IMR-90 (cell line): ENCODE measurements around the gene SDHB. TPM values are rescaled to one million over a fixed set of nuclear protein-coding genes. Genes with fewer than 3 reads are reported as not detected.

Experiments used
- ATAC-seq: fragments of 200-7000 bp; cut with Tn5 transposase; 2 replicates; pipeline ENCODE4 v1.9.1; 2020; ENCODE audit warnings: low read depth, mild to moderate bottlenecking, moderate library complexity
- BruUV-seq: library from RNA; stranded (reverse); fragments of 400-500 nt; replicated peaks from 2 replicates; lab custom pipeline; 2021; lab: Mats Ljungman, UMichigan
- CTCF ChIA-PET: fragments of 300-600 bp; formaldehyde crosslinking; extraction: SDS; loops from one replicate; lab custom pipeline; 2021; ENCODE audit warnings: antibody characterized with exemption; lab: Yijun Ruan, JAX
- POLR2A ChIA-PET: fragments of 300-600 bp; sonication (Branson Sonifier 250); formaldehyde crosslinking; loops from one replicate; lab custom pipeline; 2022; ENCODE audit warnings: antibody characterized with exemption; ENCODE audit not compliant: unreplicated experiment; lab: Charles Lee
- DNase-seq: peaks from one replicate; pipeline ENCODE4 v3.0.0; 2013
- H2AFZ ChIP-seq: replicated peaks from 2 replicates; pipeline ENCODE3; 2013; ENCODE audit warnings: low read length, mild to moderate bottlenecking; ENCODE audit not compliant: poor library complexity
- H2AK5ac ChIP-seq: 2 replicates; pipeline ENCODE4 v1.6.1; 2013; ENCODE audit warnings: low read depth, low read length, inconsistent platforms
- H2AK9ac ChIP-seq: replicated peaks from 2 replicates; pipeline ENCODE3; 2013; ENCODE audit warnings: mild to moderate bottlenecking, low read depth, low read length, moderate library complexity; ENCODE audit not compliant: poor library complexity
- H2BK120ac ChIP-seq: 2 replicates; pipeline ENCODE4 v1.6.1; 2013; ENCODE audit warnings: low read depth, low read length, inconsistent platforms
- H2BK15ac ChIP-seq: 3 replicates; pipeline ENCODE4 v1.6.1; 2013; ENCODE audit warnings: low read depth, low read length, inconsistent platforms
- H2BK20ac ChIP-seq: 2 replicates; pipeline ENCODE4 v1.6.1; 2013; ENCODE audit warnings: low read depth, mild to moderate bottlenecking, inconsistent platforms, low read length, moderate library complexity
- H2BK5ac ChIP-seq: 2 replicates; pipeline ENCODE4 v1.6.1; 2013; ENCODE audit warnings: mild to moderate bottlenecking, low read depth, low read length, inconsistent platforms; ENCODE audit not compliant: poor library complexity, severe bottlenecking
- H3K14ac ChIP-seq: replicated peaks from 2 replicates; pipeline ENCODE4 v1.6.1; 2013; ENCODE audit warnings: low read depth, low read length, inconsistent platforms
- H3K18ac ChIP-seq: 2 replicates; pipeline ENCODE4 v1.6.1; 2013; ENCODE audit warnings: low read depth, low read length, control low read depth
- H3K23ac ChIP-seq: 2 replicates; pipeline ENCODE4 v1.6.1; 2013; ENCODE audit warnings: low read depth, low read length, inconsistent platforms
- H3K27ac ChIP-seq: 2 replicates; pipeline ENCODE4 v1.5.1; 2013; ENCODE audit warnings: mild to moderate bottlenecking, control low read depth, low read length; ENCODE audit not compliant: insufficient read depth
- H3K27me3 ChIP-seq: 2 replicates; pipeline ENCODE4 v1.6.1; 2013; ENCODE audit warnings: low read length; ENCODE audit not compliant: control insufficient read depth, insufficient read depth
- H3K36me3 ChIP-seq: 2 replicates; pipeline ENCODE4 v1.6.1; 2013; ENCODE audit warnings: low read length, mixed read lengths; ENCODE audit not compliant: control insufficient read depth, insufficient read depth
- H3K4ac ChIP-seq: 2 replicates; pipeline ENCODE4 v1.6.1; 2013; ENCODE audit warnings: low read depth, low read length, inconsistent platforms
- H3K4me1 ChIP-seq: 2 replicates; pipeline ENCODE4 v1.6.1; 2013; ENCODE audit warnings: low read length, mixed read lengths; ENCODE audit not compliant: control insufficient read depth, insufficient read depth
- H3K4me2 ChIP-seq: 2 replicates; pipeline ENCODE4 v1.6.1; 2013; ENCODE audit warnings: low read depth, mild to moderate bottlenecking, control low read depth, low read length, moderate library complexity
- H3K4me3 ChIP-seq: 2 replicates; pipeline ENCODE4 v1.5.1; 2013; ENCODE audit warnings: low read depth, mild to moderate bottlenecking, control low read depth, low read length, moderate library complexity; ENCODE audit not compliant: insufficient read depth
- H3K56ac ChIP-seq: 2 replicates; pipeline ENCODE4 v1.6.1; 2013; ENCODE audit warnings: low read length, inconsistent platforms; ENCODE audit not compliant: insufficient read depth; ENCODE audit errors: extremely low read depth
- H3K79me1 ChIP-seq, 2 experiments: 2 replicates each; pipeline ENCODE4 v1.6.1; 2013; ENCODE audit warnings: low read length in 2 of 2, inconsistent platforms in 1 of 2, low read depth in 1 of 2
- H3K9ac ChIP-seq: 2 replicates; pipeline ENCODE4 v1.6.1; 2013; ENCODE audit warnings: low read depth, low read length, control low read depth
- H3K9me1 ChIP-seq: 2 replicates; pipeline ENCODE4 v1.6.1; 2013; ENCODE audit warnings: low read length, inconsistent platforms; ENCODE audit not compliant: insufficient read depth
- H3K9me3 ChIP-seq: 2 replicates; pipeline ENCODE4 v1.6.1; 2013; ENCODE audit warnings: low read length; ENCODE audit not compliant: control insufficient read depth, insufficient read depth
- H4K20me1 ChIP-seq: 2 replicates; pipeline ENCODE4 v1.6.1; 2013; ENCODE audit warnings: low read length, inconsistent platforms; ENCODE audit not compliant: insufficient read depth
- H4K5ac ChIP-seq: 2 replicates; pipeline ENCODE4 v1.6.1; 2013; ENCODE audit warnings: mild to moderate bottlenecking, low read depth, low read length, control low read depth
- H4K8ac ChIP-seq, 2 experiments: 2 replicates each; pipeline ENCODE4 v1.6.1; 2013; ENCODE audit warnings: low read depth in 2 of 2, low read length in 2 of 2, control low read depth in 1 of 2, inconsistent platforms in 1 of 2
- H4K91ac ChIP-seq: 2 replicates; pipeline ENCODE4 v1.6.1; 2013; ENCODE audit warnings: low read depth, low read length, inconsistent platforms; ENCODE audit not compliant: insufficient read depth
- BHLHE40 ChIP-seq: fragments of 150-350 bp; IDR thresholded peaks from 2 replicates; pipeline ENCODE4 v1.6.1; 2016; ENCODE audit warnings: mild to moderate bottlenecking, low read depth, low read length
- CHD1 ChIP-seq: IDR thresholded peaks from 2 replicates; pipeline ENCODE4 v1.6.1; 2012; ENCODE audit warnings: low read depth, low read length, improper control_type of control experiment
- NFE2L2 ChIP-seq: fragments of 150-350 bp; IDR thresholded peaks from 2 replicates; pipeline ENCODE4 v1.6.1; 2016; ENCODE audit warnings: low read depth, mild to moderate bottlenecking, low read length
- POLR2A ChIP-seq: IDR thresholded peaks from 2 replicates; pipeline ENCODE4 v1.6.1; 2012; ENCODE audit warnings: mild to moderate bottlenecking, low read depth, low read length
- RAD21 ChIP-seq: IDR thresholded peaks from 2 replicates; pipeline ENCODE4 v1.6.1; 2012; ENCODE audit warnings: low read length, improper control_type of control experiment
- USF2 ChIP-seq: fragments of 150-350 bp; IDR thresholded peaks from 2 replicates; pipeline ENCODE4 v1.6.1; 2017; ENCODE audit warnings: mild to moderate bottlenecking, antibody characterized with exemption, low read length, low read depth
- WGBS, 2 experiments: methylation state at CpG; one replicate each; pipeline versions ENCODE4 v1.1.5 to v1.1.7; 2013; ENCODE audit warnings: missing lambda C conversion rate in 2 of 2; ENCODE audit not compliant: insufficient read length in 1 of 2; ENCODE audit errors: extremely low coverage in 2 of 2; 5-methylcytosine and 5-hydroxymethylcytosine counted together
- dilution Hi-C: fragments of 300-500 bp; cut with HindIII; formaldehyde crosslinking; loops from one replicate; pipeline ENCODE4 v1.14.3; 2018; ENCODE audit warnings: low sequenced_read_pairs; ENCODE audit not compliant: unreplicated experiment
- in situ Hi-C: fragments of 300-500 bp; cut with MboI; formaldehyde crosslinking; loops from 3 replicates; pipeline ENCODE4 v1.14.3; 2019; ENCODE audit warnings: low sequenced_read_pairs, inconsistent platforms, mixed read lengths
- intact Hi-C: fragments of 100-400 bp; cut with micrococcal nuclease; formaldehyde crosslinking; loops from 2 replicates; pipeline ENCODE4 v1.10.0; 2022
- polyA plus RNA-seq, 3 experiments: library from polyadenylated mRNA; depleted of rRNA; stranded (reverse); fragments of >200 nt; gene quantifications; 2 replicates each; pipeline ENCODE4 v1.2.3, GENCODE V29; 2012; ENCODE audit warnings: low replicate concordance in 1 of 3
- total RNA-seq: library from RNA; depleted of rRNA; stranded (reverse); fragments of >200 nt; gene quantifications from 2 replicates; pipeline ENCODE4 v1.2.3, GENCODE V29; 2012

SDHB gene
- total and polyA plus RNA-seq, 2 of the 4 experiments (the other 2 are of a cell fraction) = 122 to 206 TPM

GRCh38 chr1:17013491-17014320, 40.1 kb downstream of the SDHB start:
- DNase-seq = no peak
- peak overlapping the region; percentile 16 for H2AK9ac ChIP-seq
- in situ Hi-C loops (no loop called here), intact Hi-C loops (loop anchor here (2.0 kb wide), 1 partner anchor 63 kb away; no protein-coding TSS in a partner anchor), dilution Hi-C loops (no loop called here)
- BruUV-seq = no TSS peak
- H2AK5ac ChIP-seq = no peak overlapping the region
- no peak overlapping the region for H2BK20ac ChIP-seq
- no peak overlapping the region for H3K18ac ChIP-seq
- no peak overlapping the region for H3K4me3 ChIP-seq
- no peak for ATAC-seq
- ChIA-PET POLR2A (no interaction called here), CTCF (interaction anchor here (1.3 kb wide), 1 partner anchor 9 kb away, joined by 3 read pairs; no protein-coding TSS in a partner anchor)
- 56% methylated on average over 6 of the region's 13 CpGs; no CpG with 5 or more reads in 1 of the 2 experiments for WGBS, 2 experiments
- no peak overlapping the region for H3K4ac ChIP-seq
- H3K9me1 ChIP-seq = peaks cover 3% of the 10 kb centered on the region; the same call in 1 of the 2 replicates
- H3K9me3 ChIP-seq = no peaks in the 10 kb centered on the region
- peaks cover 13% of the 10 kb centered on the region; the same call in 1 of the 2 replicates for H4K20me1 ChIP-seq
- H3K79me1 ChIP-seq = peaks cover 7 to 14% of the 10 kb centered on the region in 2 experiments; a peak in 3 of 4 replicates
- no peak overlapping the region for H3K9ac ChIP-seq
- no peak overlapping the region for H2BK15ac ChIP-seq
- no peak overlapping the region for H3K4me2 ChIP-seq
- no peak overlapping the region for H4K5ac ChIP-seq
- H4K91ac ChIP-seq = no peak overlapping the region
- no peak overlapping the region for H3K27ac ChIP-seq
- H2AFZ ChIP-seq = peak overlapping the region; percentile 51
- no peak overlapping the region for H3K23ac ChIP-seq
- peaks cover 7% of the 10 kb centered on the region for H3K36me3 ChIP-seq
- H3K56ac ChIP-seq = no peak overlapping the region
- H3K14ac ChIP-seq = no peak overlapping the region
- H3K4me1 ChIP-seq = peaks cover 10% of the 10 kb centered on the region
- H2BK5ac ChIP-seq = no peak overlapping the region
- no peak overlapping the region for H2BK120ac ChIP-seq
- no peaks in the 10 kb centered on the region for H3K27me3 ChIP-seq
- TF ChIP-seq NFE2L2 = no peak
- TF ChIP-seq POLR2A = no peak
- TF ChIP-seq CHD1 = no peak
- no peak for TF ChIP-seq USF2
- TF ChIP-seq RAD21 = no peak
- TF ChIP-seq BHLHE40 = no peak
- no peak overlapping the region for H4K8ac ChIP-seq
